CD4-positive, alpha-beta T cell treated with Interleukin-12 subunit alpha and Interleukin-12 subunit beta, for 1 hour (primary cell): ENCODE measurements around the gene ZNF77.
"Not testable (repeated sequence)": the region's sequence is repeated elsewhere in the genome, so short reads cannot be mapped to it uniquely, and the experiment has no call there.

Experiments
- DNase-seq: peaks from one replicate; pipeline ENCODE4 v3.0.0-alpha.2; 2020

ZNF77 gene

GRCh38 chr19:2912306-2912705 is 32.5 kb downstream of the ZNF77 start:
- no peak for DNase-seq

- no peak for DNase-seq
Measured at GRCh38 chr19:2906631-2907195, 38.1 kb downstream of the ZNF77 start.

GRCh38 chr19:2905918-2906519 is 38.8 kb downstream of the ZNF77 start:
- DNase-seq, result no peak

GRCh38 chr19:2903326-2903725 is 41.4 kb downstream of the ZNF77 start:
- not testable (repeated sequence) for DNase-seq

- DNase-seq, result no peak
Measured at GRCh38 chr19:2902590-2903218, 42.1 kb downstream of the ZNF77 start.

GRCh38 chr19:2900296-2901252 is 44.2 kb downstream of the ZNF77 start, which contains the start of gene ZNF57:
ZNF57 (plus strand) TSS chr19:2900928; CDS start chr19:2901046, 118 bp downstream.
- DNase-seq, result peak; percentile 98

- DNase-seq, result no peak
Measured at GRCh38 chr19:2896694-2897093, 48.1 kb downstream of the ZNF77 start.

GRCh38 chr19:2890531-2890930 is 54.2 kb downstream of the ZNF77 start:
- not testable (repeated sequence) for DNase-seq

- DNase-seq, result peak; percentile 64
Measured at GRCh38 chr19:2888731-2889224, 56.0 kb downstream of the ZNF77 start.

- DNase-seq, result peak; percentile 56
Measured at GRCh38 chr19:2887391-2887914, 57.3 kb downstream of the ZNF77 start.

GRCh38 chr19:2885736-2886135 is 59.0 kb downstream of the ZNF77 start:
- no peak for DNase-seq

- no peak for DNase-seq
Measured at GRCh38 chr19:2883686-2884439, 60.9 kb downstream of the ZNF77 start.
